ENCODE measurements around the gene MIGA2.
A peak's percentile ranks its signal among the peaks of the same experiment; 100 is the strongest.

The MIGA2 gene

GRCh38 chr9:129054163-129054851, 17.9 kb downstream of the MIGA2 start:
- no peak overlapping the region for H3K27ac ChIP-seq (replicated peaks)
- DNase-seq (ENCODE audit: low read depth in 1 of 2, low spot score in 1 of 2): no peak
- no peak overlapping the region for H3K4me3 ChIP-seq (replicated peaks; ENCODE audit: insufficient read depth, low read length)
- H3K27me3 ChIP-seq (ENCODE audit: insufficient read depth, poor library complexity, severe bottlenecking): no peaks in the 10 kb centered on the region
- no peak for TF ChIP-seq REST (IDR thresholded peaks at IDR 0.05; ENCODE audit: insufficient replicate concordance, low read depth)
- TF ChIP-seq POLR2AphosphoS5 (IDR thresholded peaks at IDR 0.05; ENCODE audit: low read depth): no peak
- TF ChIP-seq SPI1 (IDR thresholded peaks at IDR 0.05; ENCODE audit: borderline replicate concordance, low read depth): no peak
- TF ChIP-seq GABPA (IDR thresholded peaks at IDR 0.05; ENCODE audit: low read depth): no peak
- no peak for TF ChIP-seq CTCF (IDR thresholded peaks at IDR 0.05; ENCODE audit: insufficient read depth, low read length)

- DNase-seq (ENCODE audit: low read depth in 1 of 2, low spot score in 1 of 2): peak in 1 of 2 experiments; percentile 30
- H3K27ac ChIP-seq (replicated peaks): no peak overlapping the region
- no peaks in the 10 kb centered on the region for H3K27me3 ChIP-seq (ENCODE audit: insufficient read depth, poor library complexity, severe bottlenecking)
- no peak overlapping the region for H3K4me3 ChIP-seq (replicated peaks; ENCODE audit: insufficient read depth, low read length)
- no peak for TF ChIP-seq SPI1 (IDR thresholded peaks at IDR 0.05; ENCODE audit: borderline replicate concordance, low read depth)
- no peak for TF ChIP-seq GABPA (IDR thresholded peaks at IDR 0.05; ENCODE audit: low read depth)
- TF ChIP-seq CTCF (IDR thresholded peaks at IDR 0.05; ENCODE audit: insufficient read depth, low read length): no peak
- TF ChIP-seq REST (IDR thresholded peaks at IDR 0.05; ENCODE audit: insufficient replicate concordance, low read depth): no peak
- TF ChIP-seq POLR2AphosphoS5 (IDR thresholded peaks at IDR 0.05; ENCODE audit: low read depth): no peak
Measured at GRCh38 chr9:129058965-129059795, 22.8 kb downstream of the MIGA2 start.

GRCh38 chr9:129059796-129060785, 23.7 kb downstream of the MIGA2 start:
- DNase-seq (ENCODE audit: low read depth in 1 of 2, low spot score in 1 of 2): no peak
- Histone ChIP-seq H3K27ac (replicated peaks) (no peak overlapping the region), H3K27me3 (ENCODE audit: insufficient read depth, poor library complexity, severe bottlenecking) (no peaks in the 10 kb centered on the region), H3K4me3 (replicated peaks; ENCODE audit: insufficient read depth, low read length) (no peak overlapping the region)
- no peak for TF ChIP-seq SPI1 (IDR thresholded peaks at IDR 0.05; ENCODE audit: borderline replicate concordance, low read depth)
- no peak for TF ChIP-seq GABPA (IDR thresholded peaks at IDR 0.05; ENCODE audit: low read depth)
- TF ChIP-seq CTCF (IDR thresholded peaks at IDR 0.05; ENCODE audit: insufficient read depth, low read length): no peak
- no peak for TF ChIP-seq REST (IDR thresholded peaks at IDR 0.05; ENCODE audit: insufficient replicate concordance, low read depth)
- no peak for TF ChIP-seq POLR2AphosphoS5 (IDR thresholded peaks at IDR 0.05; ENCODE audit: low read depth)

Data from HL-60 (cell line).